NB4 (cell line): ENCODE results near the gene HBE1.

Experiments
- CTCF ChIP-seq: IDR thresholded peaks from one replicate; pipeline ENCODE4 v1.5.1; 2012; ENCODE audit warnings: low read depth, low read length
- MYC ChIP-seq: IDR thresholded peaks from 2 replicates; pipeline ENCODE4 v1.6.1; 2011; ENCODE audit warnings: low read depth, low read length
- POLR2A ChIP-seq: IDR thresholded peaks from 2 replicates; pipeline ENCODE4 v1.6.1; 2011; ENCODE audit warnings: mild to moderate bottlenecking; ENCODE audit not compliant: insufficient read length; ENCODE audit errors: extremely low read depth

DNA sequence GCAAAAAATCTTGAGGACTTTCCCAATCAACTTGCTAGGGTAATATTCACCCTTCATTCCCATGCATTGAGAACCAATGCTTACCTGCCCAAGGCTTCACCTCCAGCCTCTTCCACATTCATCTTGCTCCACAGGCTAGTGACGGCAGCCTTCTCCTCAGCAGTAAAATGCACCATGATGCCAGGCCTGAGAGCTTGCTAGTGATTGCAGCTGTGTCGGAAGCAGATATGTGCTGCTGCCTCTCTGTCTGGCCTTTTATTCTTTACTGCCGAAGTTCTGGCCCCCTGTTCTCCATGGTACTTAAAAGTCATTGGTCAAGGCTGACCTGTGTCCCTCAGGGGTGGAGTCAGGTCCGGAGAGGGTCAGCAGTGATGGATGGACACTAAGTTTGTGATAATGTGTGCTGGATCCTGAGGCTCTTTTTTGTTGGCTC lies at the start of gene HBE1:
- TF ChIP-seq POLR2A (no peak), CTCF (no peak), MYC (no peak)
